HK-2 (cell line): ENCODE results near the gene ZBTB42.

Source experiments
- DNase-seq: peaks from one replicate; pipeline ENCODE4 v3.0.0-alpha.2; 2018; ENCODE audit not compliant: unreplicated experiment

The ZBTB42 gene

GRCh38 chr14:104800771-104801519, at the start of gene ZBTB42:
Gene ZBTB42 (plus strand): TSS chr14:104801101. CDS start chr14:104801198, 97 bp downstream.
- peak; percentile 46 for DNase-seq

GRCh38 chr14:104751539-104752422, 49.1 kb upstream of the ZBTB42 start:
- no peak for DNase-seq

GRCh38 chr14:104752423-104752734, 48.5 kb upstream of the ZBTB42 start:
- no peak for DNase-seq

- peak; percentile 100 for DNase-seq
Observed at GRCh38 chr14:104752735-104753527, 48.0 kb upstream of the ZBTB42 start, which contains the start of gene SIVA1. Gene SIVA1 (plus strand): TSS chr14:104753147. CDS start chr14:104753202, 55 bp downstream.

- DNase-seq, result no peak
Observed at GRCh38 chr14:104753528-104754212, 47.2 kb upstream of the ZBTB42 start.

- no peak for DNase-seq
Observed at GRCh38 chr14:104754213-104754851, 46.6 kb upstream of the ZBTB42 start.

GRCh38 chr14:104755621-104756020, 45.3 kb upstream of the ZBTB42 start:
- DNase-seq, result no peak

GRCh38 chr14:104756477-104757237, 44.2 kb upstream of the ZBTB42 start:
- DNase-seq, result no peak

- no peak for DNase-seq
Observed at GRCh38 chr14:104757238-104757585, 43.7 kb upstream of the ZBTB42 start.

GRCh38 chr14:104757681-104758392, 43.1 kb upstream of the ZBTB42 start:
- no peak for DNase-seq

- DNase-seq, result no peak
Observed at GRCh38 chr14:104758981-104759969, 41.6 kb upstream of the ZBTB42 start.

- DNase-seq, result no peak
Observed at GRCh38 chr14:104765517-104765916, 35.4 kb upstream of the ZBTB42 start.

GRCh38 chr14:104766256-104766862, 34.5 kb upstream of the ZBTB42 start:
- no peak for DNase-seq

- no peak for DNase-seq
Observed at GRCh38 chr14:104766863-104767633, 33.9 kb upstream of the ZBTB42 start.

- no peak for DNase-seq
Observed at GRCh38 chr14:104767634-104767918, 33.3 kb upstream of the ZBTB42 start.

GRCh38 chr14:104768437-104769323, 32.2 kb upstream of the ZBTB42 start:
- peak; percentile 97 for DNase-seq
